Activated naive CD4-positive, alpha-beta T cell (primary cell): Measurements from ENCODE around the gene CLEC9A.

Experiments used
- DNase-seq, 4 experiments: peaks; one replicate each; lab custom pipeline; 2025; lab: John Stamatoyannopoulos, UW

CLEC9A gene

GRCh38 chr12:10110256-10110844, 79.9 kb downstream of the CLEC9A start:
- DNase-seq: no peak

DNA sequence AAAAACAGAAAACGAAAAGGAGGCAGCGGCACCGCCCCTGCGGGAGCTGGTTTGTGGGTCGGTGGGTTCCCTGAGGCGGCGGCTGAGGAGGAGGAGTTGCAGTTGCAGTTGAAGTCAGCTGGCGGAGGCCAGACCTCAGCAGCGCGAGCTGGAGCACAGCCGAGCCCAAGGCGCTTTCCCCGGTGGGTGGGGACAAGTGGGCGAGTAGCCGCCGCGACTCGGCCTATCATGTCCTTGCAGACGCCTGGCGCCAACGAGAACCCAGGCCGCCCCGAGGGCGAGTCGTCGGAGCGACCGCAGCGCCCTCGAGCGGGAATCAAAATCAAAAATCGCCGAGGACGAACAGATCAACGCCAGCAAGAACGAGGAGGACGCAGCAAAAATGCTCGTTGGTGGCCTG, 81.0 kb downstream of the CLEC9A start:
- no peak for DNase-seq

DNA sequence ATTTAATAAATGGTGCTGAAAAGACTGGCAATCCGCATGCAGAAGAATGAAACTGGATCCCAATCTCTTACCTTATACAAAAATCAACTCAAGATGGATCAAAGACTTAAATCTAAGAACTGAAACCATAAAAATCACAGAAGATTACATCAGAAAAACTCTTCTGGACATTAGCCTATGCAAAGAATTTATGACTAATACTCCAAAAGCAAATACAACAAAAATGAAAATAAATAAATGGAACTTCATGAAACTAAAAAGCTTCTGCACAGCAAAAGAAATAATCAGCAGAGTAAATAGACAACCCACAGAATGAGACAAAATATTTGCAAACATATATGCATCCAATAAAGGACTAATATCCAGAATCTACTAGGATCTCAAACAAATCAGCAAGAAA, 82.6 kb downstream of the CLEC9A start:
- DNase-seq: no peak

DNA sequence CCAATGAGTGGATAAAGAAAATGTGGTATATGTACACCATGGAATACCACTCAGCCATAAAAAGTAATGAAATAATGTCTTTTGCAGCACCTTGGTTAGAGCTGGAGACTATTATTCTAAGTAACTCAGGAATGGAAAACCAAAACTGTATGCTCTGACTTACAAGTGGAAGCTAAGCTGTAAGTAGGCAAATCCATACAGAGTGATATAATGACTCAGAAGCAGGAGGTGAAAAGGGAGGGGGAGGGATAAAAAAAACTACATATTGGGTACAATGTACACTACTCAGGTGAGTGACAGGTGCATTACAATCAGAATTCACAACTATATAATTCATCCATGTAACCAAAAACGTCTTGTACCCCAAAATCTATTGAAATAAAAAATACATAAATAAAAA, 83.4 kb downstream of the CLEC9A start:
- DNase-seq: no peak

- no peak for DNase-seq
Observed at GRCh38 chr12:10115311-10115710, 84.8 kb downstream of the CLEC9A start.
